ENCODE data around the gene ZNF554.

GRCh38 chr19:2796659-2797266 lies 22.9 kb upstream of the ZNF554 start:
- TF ChIP-seq FOXK2 (IDR thresholded peaks at IDR 0.05) (no peak), PKNOX1 (IDR thresholded peaks at IDR 0.05) (no peak), ARNT (IDR thresholded peaks at IDR 0.05) (no peak), L3MBTL2 (conservative IDR thresholded peaks at IDR 0.05) (no peak), SP1 (IDR thresholded peaks at IDR 0.05) (no peak), CTBP1 (IDR thresholded peaks at IDR 0.05; ENCODE audit: borderline replicate concordance) (no peak)

Data from HEK293T (cell line).